K562 (cell line): Measurements from ENCODE around the gene TMEM163. TPM values are rescaled to one million over a fixed set of nuclear protein-coding genes. Genes with fewer than 3 reads are reported as not detected.

Experiments
- ATAC-seq: fragments of 200-7000 bp; cut with Tn5 transposase; 3 replicates; pipeline ENCODE4 v1.9.1; 2020; ENCODE audit warnings: moderate library complexity
- BruUV-seq: library from RNA; stranded (reverse); fragments of 400-500 nt; replicated peaks from 2 replicates; lab custom pipeline; 2021; lab: Mats Ljungman, UMichigan
- CTCF ChIA-PET: fragments of 300-600 bp; formaldehyde crosslinking; extraction: SDS; loops from one replicate; lab custom pipeline; 2021; ENCODE audit warnings: low intra/inter-chr PET ratio; lab: Yijun Ruan, JAX
- POLR2A ChIA-PET: fragments of 300-600, 350-650 bp; sonication (Branson Sonifier 250); formaldehyde crosslinking; extraction: SDS; loops from one replicate; lab custom pipeline; 2021; ENCODE audit warnings: antibody characterized with exemption, inconsistent platforms; lab: Yijun Ruan, JAX
- DNase-seq, 4 experiments: peaks; one replicate each; pipeline versions ENCODE4 v3.0.0 to v3.0.0-alpha.2; 2011 to 2018; ENCODE audit warnings: low spot score in 3 of 4, mixed read lengths in 3 of 4; ENCODE audit errors: extremely low read depth in 1 of 4
- FAIRE-seq: peaks from 2 replicates; lab custom pipeline; 2011; peaks lifted over from hg19 to GRCh38; lab: Jason Lieb, UNC
- H2AFZ ChIP-seq: 2 replicates; pipeline ENCODE4 v1.6.0; 2011; ENCODE audit warnings: low read depth, low read length, control low read depth, inconsistent platforms
- H3K27ac ChIP-seq: fragments of 200-600 bp; 3 replicates; pipeline ENCODE4 v1.8.0; 2011; ENCODE audit warnings: low read depth, mild to moderate bottlenecking, control low read depth, inconsistent platforms, low read length, moderate library complexity, mixed read lengths; ENCODE audit errors: extremely low read depth
- H3K27me3 ChIP-seq, 2 experiments: fragments of 300-600 bp in 1 of 2; 2 replicates in 1 of 2; 3 replicates in 1 of 2; pipeline versions ENCODE4 v1.6.0 to v1.8.0; 2011; ENCODE audit warnings: inconsistent platforms in 2 of 2, low read length in 2 of 2, mild to moderate bottlenecking in 1 of 2, mixed read lengths in 1 of 2, moderate library complexity in 1 of 2; ENCODE audit not compliant: control insufficient read depth in 2 of 2, insufficient read depth in 2 of 2
- H3K36me3 ChIP-seq: fragments of 300-600 bp; 3 replicates; pipeline ENCODE4 v1.8.0; 2011; ENCODE audit warnings: mild to moderate bottlenecking, low read length, inconsistent platforms; ENCODE audit not compliant: control insufficient read depth, insufficient read depth
- H3K4me1 ChIP-seq, 2 experiments: fragments of 200-600 bp in 1 of 2; replicated peaks in 1 of 2; 2 replicates in 1 of 2; 3 replicates in 1 of 2; pipeline versions ENCODE4 v1.5.1 to v1.8.0; 2011; ENCODE audit warnings: inconsistent platforms in 2 of 2, low read length in 2 of 2, mild to moderate bottlenecking in 1 of 2, mixed read lengths in 1 of 2, moderate library complexity in 1 of 2; ENCODE audit not compliant: control insufficient read depth in 2 of 2, insufficient read depth in 2 of 2
- H3K4me2 ChIP-seq: 2 replicates; pipeline ENCODE4 v1.6.1; 2011; ENCODE audit warnings: low read length, control low read depth, inconsistent platforms, mixed read lengths; ENCODE audit not compliant: insufficient read depth
- H3K4me3 ChIP-seq: fragments of 200-600 bp; sonication (generic), shearing (Covaris generic); 2 replicates; pipeline ENCODE4 v1.5.1; 2016; ENCODE audit warnings: control low read depth, inconsistent platforms
- H3K79me2 ChIP-seq: fragments of 200-600 bp; 3 replicates; pipeline ENCODE4 v1.8.0; 2011; ENCODE audit warnings: low read length, inconsistent platforms; ENCODE audit not compliant: control insufficient read depth, insufficient read depth
- H3K9ac ChIP-seq, 2 experiments: 2 replicates each; pipeline versions ENCODE4 v1.6.0 to v1.6.1; 2011; ENCODE audit warnings: low read depth in 2 of 2, low read length in 2 of 2, control low read depth in 1 of 2, inconsistent platforms in 1 of 2, mild to moderate bottlenecking in 1 of 2, mixed read lengths in 1 of 2; ENCODE audit not compliant: insufficient read depth in 1 of 2
- H3K9me1 ChIP-seq: one replicate; pipeline ENCODE4 v1.6.0; 2011; ENCODE audit warnings: inconsistent platforms, mild to moderate bottlenecking, low read length, moderate library complexity; ENCODE audit not compliant: control insufficient read depth, insufficient read depth
- H3K9me3 ChIP-seq: replicated peaks from 2 replicates; pipeline ENCODE4 v1.5.1; 2011; ENCODE audit warnings: low read depth, low read length, inconsistent platforms; ENCODE audit not compliant: control insufficient read depth, insufficient read depth
- H4K20me1 ChIP-seq: replicated peaks from 2 replicates; pipeline ENCODE4 v1.6.1; 2011; ENCODE audit warnings: low read length, inconsistent platforms, mixed read lengths; ENCODE audit not compliant: control insufficient read depth, insufficient read depth
- HDAC3 ChIP-seq: fragments of 450-650 bp; IDR thresholded peaks from 2 replicates; pipeline ENCODE4 v1.6.1; 2018; ENCODE audit warnings: borderline replicate concordance, mild to moderate bottlenecking, moderate library complexity; ENCODE audit not compliant: partially characterized antibody
- HOXB6 ChIP-seq: fragments of 250-450 bp; sonication (Bioruptor Pico); IDR thresholded peaks from 2 replicates; pipeline ENCODE4 v1.5.1; 2022; ENCODE audit warnings: mild to moderate bottlenecking, borderline replicate concordance
- KDM4B ChIP-seq, 2 experiments: fragments of 450-650 bp in 1 of 2; sonication (generic) in 1 of 2; IDR thresholded peaks; 2 replicates each; pipeline ENCODE4 v1.6.1; 2016 to 2017; ENCODE audit warnings: borderline replicate concordance in 2 of 2, antibody characterized with exemption in 1 of 2, low read depth in 1 of 2, mild to moderate bottlenecking in 1 of 2
- NR2C1 ChIP-seq, 2 experiments: fragments of 450-650 bp; IDR thresholded peaks; 2 replicates each; pipeline ENCODE4 v1.6.1; 2017; ENCODE audit warnings: mild to moderate bottlenecking in 2 of 2, antibody characterized with exemption in 1 of 2, inconsistent platforms in 1 of 2, missing compliant biosample characterization in 1 of 2, missing genetic modification characterization in 1 of 2
- TRIM24 ChIP-seq, 2 experiments: fragments of 450-650 bp; IDR thresholded peaks; 2 replicates each; pipeline ENCODE4 v1.6.1; 2016
- WGBS: fragments of 100-300 bp; shearing (Covaris generic); methylation state at CpG from one replicate; pipeline ENCODE4 v1.1.6; 2016; ENCODE audit warnings: low coverage, mixed read lengths; ENCODE audit not compliant: insufficient coverage; ENCODE audit errors: missing lambda C conversion rate; 5-methylcytosine and 5-hydroxymethylcytosine counted together
- in situ Hi-C: fragments of 300-500 bp; cut with MboI; formaldehyde crosslinking; loops from 4 replicates; pipeline ENCODE4 v1.15.0; 2018; ENCODE audit warnings: inconsistent platforms, mixed read lengths
- intact Hi-C: fragments of 100-400 bp; cut with micrococcal nuclease; formaldehyde crosslinking; loops from 2 replicates; pipeline ENCODE4 v1.14.2; 2022
- polyA plus RNA-seq, 8 experiments: library from polyadenylated mRNA; depleted of rRNA in 4 of 8; stranded (reverse) in 5 of 8; unstranded in 3 of 8; fragments of >200 nt; fragmentation: Nextera tagmentation in 2 of 8; fragmentation: Illumina TruSeq in 1 of 8; extraction: Ambion mirVana in 2 of 8; extraction: Trizol in 1 of 8; gene quantifications; 2 replicates each; pipeline versions ENCODE4 v1.2.1 to v1.2.3, GENCODE V29; 2011 to 2014; ENCODE audit warnings: inconsistent platforms in 1 of 8, missing spikeins in 1 of 8
- total RNA-seq, 7 experiments: library from RNA; depleted of rRNA in 6 of 7; stranded (reverse); fragments of >200 nt in 6 of 7; fragmentation: Illumina TruSeq in 2 of 7; extraction: Trizol in 2 of 7; gene quantifications; 2 replicates each; pipeline versions ENCODE4 v1.2.1 to v1.2.3, GENCODE V29; 2011 to 2021; ENCODE audit warnings: low replicate concordance in 1 of 7
- TF ChIP-seq, protein P1 (sequence below): fragments of 150-350 bp; IDR thresholded peaks from 2 replicates; pipeline ENCODE4 v1.6.1; 2014; ENCODE audit warnings: low read depth, mild to moderate bottlenecking, low read length, borderline replicate concordance
- TF ChIP-seq, protein P2 (sequence below): fragments of 450-650 bp; IDR thresholded peaks from 2 replicates; pipeline ENCODE4 v1.6.1; 2018; ENCODE audit warnings: mild to moderate bottlenecking, low read depth; ENCODE audit not compliant: partially characterized antibody
- TF ChIP-seq, protein P3 (sequence below), 2 experiments: fragments of 450-650 bp in 1 of 2; sonication (generic) in 1 of 2; formaldehyde crosslinking; conservative IDR thresholded peaks; 2 replicates each; pipeline versions ENCODE4 v1.4.0 to v1.8.1; 2020 to 2022; ENCODE audit warnings: mild to moderate bottlenecking in 1 of 2, missing genetic modification reagents in 1 of 2
- TF ChIP-seq, protein P4 (sequence below): fragments of 450-650 bp; IDR thresholded peaks from 2 replicates; pipeline ENCODE4 v1.6.1; 2017; ENCODE audit warnings: mild to moderate bottlenecking, moderate library complexity
- TF ChIP-seq, protein P5 (sequence below): fragments of 450-650 bp; formaldehyde crosslinking; conservative IDR thresholded peaks from 2 replicates; pipeline ENCODE4 v1.4.0; 2022; ENCODE audit warnings: mild to moderate bottlenecking, missing genetic modification characterization

TMEM163 gene
- total and polyA plus RNA-seq, 9 of the 15 experiments (the other 6 are each of a cell fraction or from before 2014, with no cell fraction given), result 0.04 to 0.68 (median 0.16) TPM; not detected in 3

DNA sequence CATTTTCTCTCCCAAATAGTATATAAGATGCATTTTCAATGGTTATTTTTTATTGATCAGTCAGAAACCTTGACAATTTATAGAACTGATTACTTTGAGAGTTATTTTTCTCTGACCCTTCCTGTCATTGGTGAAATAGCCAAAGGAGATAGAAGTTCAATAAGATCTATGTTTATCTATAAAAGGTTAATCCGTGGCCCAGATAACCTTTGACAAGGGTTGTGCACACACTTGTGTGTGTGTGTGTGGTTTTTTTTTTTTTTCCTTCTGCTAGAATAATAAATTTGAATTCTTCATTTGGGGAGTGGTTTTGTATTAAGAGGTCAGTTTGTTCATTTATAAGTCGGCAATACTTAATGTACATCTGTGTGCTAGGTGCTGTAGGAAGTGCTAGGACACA, 304.9 kb downstream of the TMEM163 start (continued):
- TF ChIP-seq HDAC3, result no peak
- TF ChIP-seq NR2C1 (IDR thresholded peaks at IDR 0.05), result no peak
- TF ChIP-seq NR2C1 (tag; IDR thresholded peaks at IDR 0.05), result no peak
- TF ChIP-seq, protein P1, sequence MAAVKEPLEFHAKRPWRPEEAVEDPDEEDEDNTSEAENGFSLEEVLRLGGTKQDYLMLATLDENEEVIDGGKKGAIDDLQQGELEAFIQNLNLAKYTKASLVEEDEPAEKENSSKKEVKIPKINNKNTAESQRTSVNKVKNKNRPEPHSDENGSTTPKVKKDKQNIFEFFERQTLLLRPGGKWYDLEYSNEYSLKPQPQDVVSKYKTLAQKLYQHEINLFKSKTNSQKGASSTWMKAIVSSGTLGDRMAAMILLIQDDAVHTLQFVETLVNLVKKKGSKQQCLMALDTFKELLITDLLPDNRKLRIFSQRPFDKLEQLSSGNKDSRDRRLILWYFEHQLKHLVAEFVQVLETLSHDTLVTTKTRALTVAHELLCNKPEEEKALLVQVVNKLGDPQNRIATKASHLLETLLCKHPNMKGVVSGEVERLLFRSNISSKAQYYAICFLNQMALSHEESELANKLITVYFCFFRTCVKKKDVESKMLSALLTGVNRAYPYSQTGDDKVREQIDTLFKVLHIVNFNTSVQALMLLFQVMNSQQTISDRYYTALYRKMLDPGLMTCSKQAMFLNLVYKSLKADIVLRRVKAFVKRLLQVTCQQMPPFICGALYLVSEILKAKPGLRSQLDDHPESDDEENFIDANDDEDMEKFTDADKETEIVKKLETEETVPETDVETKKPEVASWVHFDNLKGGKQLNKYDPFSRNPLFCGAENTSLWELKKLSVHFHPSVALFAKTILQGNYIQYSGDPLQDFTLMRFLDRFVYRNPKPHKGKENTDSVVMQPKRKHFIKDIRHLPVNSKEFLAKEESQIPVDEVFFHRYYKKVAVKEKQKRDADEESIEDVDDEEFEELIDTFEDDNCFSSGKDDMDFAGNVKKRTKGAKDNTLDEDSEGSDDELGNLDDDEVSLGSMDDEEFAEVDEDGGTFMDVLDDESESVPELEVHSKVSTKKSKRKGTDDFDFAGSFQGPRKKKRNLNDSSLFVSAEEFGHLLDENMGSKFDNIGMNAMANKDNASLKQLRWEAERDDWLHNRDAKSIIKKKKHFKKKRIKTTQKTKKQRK, result no peak
- no peak for TF ChIP-seq TRIM24 (IDR thresholded peaks at IDR 0.05)

DNA sequence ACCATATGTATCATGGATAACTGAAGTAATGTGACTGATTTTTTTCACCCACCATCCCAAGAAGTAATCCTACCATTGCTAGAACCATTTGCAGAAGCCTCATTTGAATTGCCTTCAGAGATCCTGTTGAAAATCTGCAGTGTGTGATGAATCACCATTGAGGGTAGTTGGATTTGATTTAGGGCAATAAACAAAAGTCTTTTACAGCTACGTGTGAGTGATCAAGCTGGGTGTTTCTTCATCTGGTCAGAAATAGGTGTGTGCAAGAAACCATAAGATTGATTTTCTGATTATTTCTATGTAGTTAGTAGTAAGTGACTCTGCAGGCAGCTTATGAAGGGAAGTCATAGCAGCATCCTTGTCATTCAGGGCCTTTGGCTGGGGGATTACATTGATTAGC, 305.4 kb downstream of the TMEM163 start:
- no peak overlapping the region for H3K4me2 ChIP-seq
- no peaks in the 10 kb centered on the region for H3K36me3 ChIP-seq
- no peaks in the 10 kb centered on the region for H3K27me3 ChIP-seq
- no TSS peak for BruUV-seq
- H3K9me3 ChIP-seq, result no peaks in the 10 kb centered on the region
- in situ Hi-C loops (loop anchor here (25.0 kb wide), 2 partner anchors 301 to 526 kb away; no protein-coding TSS in a partner anchor), intact Hi-C loops (loop anchor here (2.0 to 5.0 kb wide), 3 partner anchors 166 to 527 kb away; no protein-coding TSS in a partner anchor)
- no peaks in the 10 kb centered on the region for H4K20me1 ChIP-seq
- WGBS, result 38% methylated on average over 1 of the region's 1 CpG
- no peak overlapping the region for H3K4me3 ChIP-seq
- ChIA-PET POLR2A (interaction anchor here (0.8 kb wide), 1 partner anchor 15 kb away, joined by 4 read pairs; no protein-coding TSS in a partner anchor), CTCF (no interaction called here)
- DNase-seq (no peak), FAIRE-seq (no peak), ATAC-seq (no peak)
- H3K9me1 ChIP-seq, result no peaks in the 10 kb centered on the region
- H3K4me1 ChIP-seq, result no peaks in the 10 kb centered on the region; a peak in 1 of 5 replicates
- H3K9ac ChIP-seq, result no peak overlapping the region
- H3K27ac ChIP-seq, result no peak overlapping the region
- no peaks in the 10 kb centered on the region for H3K79me2 ChIP-seq
- no peak overlapping the region for H2AFZ ChIP-seq
- TF ChIP-seq KDM4B (IDR thresholded peaks at IDR 0.05; ENCODE audit: borderline replicate concordance in 2 of 2, low read depth in 1 of 2) (no peak), HOXB6 (no peak)
- TF ChIP-seq, protein P2, sequence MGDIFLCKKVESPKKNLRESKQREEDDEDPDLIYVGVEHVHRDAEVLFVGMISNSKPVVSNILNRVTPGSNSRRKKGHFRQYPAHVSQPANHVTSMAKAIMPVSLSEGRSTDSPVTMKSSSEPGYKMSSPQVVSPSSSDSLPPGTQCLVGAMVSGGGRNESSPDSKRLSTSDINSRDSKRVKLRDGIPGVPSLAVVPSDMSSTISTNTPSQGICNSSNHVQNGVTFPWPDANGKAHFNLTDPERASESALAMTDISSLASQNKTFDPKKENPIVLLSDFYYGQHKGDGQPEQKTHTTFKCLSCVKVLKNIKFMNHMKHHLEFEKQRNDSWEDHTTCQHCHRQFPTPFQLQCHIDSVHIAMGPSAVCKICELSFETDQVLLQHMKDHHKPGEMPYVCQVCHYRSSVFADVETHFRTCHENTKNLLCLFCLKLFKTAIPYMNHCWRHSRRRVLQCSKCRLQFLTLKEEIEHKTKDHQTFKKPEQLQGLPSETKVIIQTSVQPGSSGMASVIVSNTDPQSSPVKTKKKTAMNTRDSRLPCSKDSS, result no peak
- TF ChIP-seq, protein P3, sequence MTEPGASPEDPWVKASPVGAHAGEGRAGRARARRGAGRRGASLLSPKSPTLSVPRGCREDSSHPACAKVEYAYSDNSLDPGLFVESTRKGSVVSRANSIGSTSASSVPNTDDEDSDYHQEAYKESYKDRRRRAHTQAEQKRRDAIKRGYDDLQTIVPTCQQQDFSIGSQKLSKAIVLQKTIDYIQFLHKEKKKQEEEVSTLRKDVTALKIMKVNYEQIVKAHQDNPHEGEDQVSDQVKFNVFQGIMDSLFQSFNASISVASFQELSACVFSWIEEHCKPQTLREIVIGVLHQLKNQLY (CRISPR knock-in tag; conservative IDR thresholded peaks at IDR 0.05), result no peak
- TF ChIP-seq, protein P4, sequence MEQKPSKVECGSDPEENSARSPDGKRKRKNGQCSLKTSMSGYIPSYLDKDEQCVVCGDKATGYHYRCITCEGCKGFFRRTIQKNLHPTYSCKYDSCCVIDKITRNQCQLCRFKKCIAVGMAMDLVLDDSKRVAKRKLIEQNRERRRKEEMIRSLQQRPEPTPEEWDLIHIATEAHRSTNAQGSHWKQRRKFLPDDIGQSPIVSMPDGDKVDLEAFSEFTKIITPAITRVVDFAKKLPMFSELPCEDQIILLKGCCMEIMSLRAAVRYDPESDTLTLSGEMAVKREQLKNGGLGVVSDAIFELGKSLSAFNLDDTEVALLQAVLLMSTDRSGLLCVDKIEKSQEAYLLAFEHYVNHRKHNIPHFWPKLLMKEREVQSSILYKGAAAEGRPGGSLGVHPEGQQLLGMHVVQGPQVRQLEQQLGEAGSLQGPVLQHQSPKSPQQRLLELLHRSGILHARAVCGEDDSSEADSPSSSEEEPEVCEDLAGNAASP, result no peak
- TF ChIP-seq, protein P5, sequence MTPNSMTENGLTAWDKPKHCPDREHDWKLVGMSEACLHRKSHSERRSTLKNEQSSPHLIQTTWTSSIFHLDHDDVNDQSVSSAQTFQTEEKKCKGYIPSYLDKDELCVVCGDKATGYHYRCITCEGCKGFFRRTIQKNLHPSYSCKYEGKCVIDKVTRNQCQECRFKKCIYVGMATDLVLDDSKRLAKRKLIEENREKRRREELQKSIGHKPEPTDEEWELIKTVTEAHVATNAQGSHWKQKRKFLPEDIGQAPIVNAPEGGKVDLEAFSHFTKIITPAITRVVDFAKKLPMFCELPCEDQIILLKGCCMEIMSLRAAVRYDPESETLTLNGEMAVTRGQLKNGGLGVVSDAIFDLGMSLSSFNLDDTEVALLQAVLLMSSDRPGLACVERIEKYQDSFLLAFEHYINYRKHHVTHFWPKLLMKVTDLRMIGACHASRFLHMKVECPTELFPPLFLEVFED (CRISPR knock-in tag), result no peak
